HG03097 (cell line): ENCODE data around the gene ACTR3.

Experiments
- ATAC-seq: cut with Tn5 transposase; IDR thresholded peaks from one replicate; pipeline ENCODE4 v1.9.1; 2021; ENCODE audit not compliant: unreplicated experiment, low FRiP score

The ACTR3 gene

GRCh38 chr2:113875135-113875534, 14.8 kb upstream of the ACTR3 start:
- no peak for ATAC-seq

GRCh38 chr2:113876503-113877387, 13.1 kb upstream of the ACTR3 start:
- no peak for ATAC-seq

GRCh38 chr2:113877711-113878598, 11.9 kb upstream of the ACTR3 start:
- ATAC-seq, result no peak

GRCh38 chr2:113878743-113879142, 11.1 kb upstream of the ACTR3 start:
- no peak for ATAC-seq

- no peak for ATAC-seq
These were observed 10.4 kb upstream of the ACTR3 start for GRCh38 chr2:113879457-113879856.

GRCh38 chr2:113886479-113887008, 3.3 kb upstream of the ACTR3 start:
- peak; percentile 69 for ATAC-seq

- ATAC-seq, result no peak
These were observed 2.7 kb upstream of the ACTR3 start for GRCh38 chr2:113887009-113887792.

GRCh38 chr2:113888641-113889470, 1.0 kb upstream of the ACTR3 start:
- ATAC-seq, result no peak

- ATAC-seq, result peak; percentile 20
These were observed 655 bp downstream of the ACTR3 start for GRCh38 chr2:113890253-113891235.

- no peak for ATAC-seq
These were observed 1.5 kb downstream of the ACTR3 start for GRCh38 chr2:113891265-113891959.

- no peak for ATAC-seq
These were observed 2.3 kb downstream of the ACTR3 start for GRCh38 chr2:113892004-113892710.

GRCh38 chr2:113894156-113894743, 4.4 kb downstream of the ACTR3 start:
- ATAC-seq, result no peak

- no peak for ATAC-seq
These were observed 5.4 kb downstream of the ACTR3 start for GRCh38 chr2:113895301-113895700.

GRCh38 chr2:113895819-113896563, 6.1 kb downstream of the ACTR3 start:
- ATAC-seq, result no peak

- ATAC-seq, result no peak
These were observed 6.9 kb downstream of the ACTR3 start for GRCh38 chr2:113896791-113897190.

GRCh38 chr2:113898081-113898480, 8.2 kb downstream of the ACTR3 start:
- no peak for ATAC-seq
